Pons (tissue), 1 donor: ENCODE measurements around the gene PTPN9.
"Not testable (repeated sequence)": the region's sequence is repeated elsewhere in the genome, so short reads cannot be mapped to it uniquely, and the experiment has no call there.

Experiments used
- DNase-seq: peaks from one replicate; pipeline ENCODE4 v3.0.0-alpha.2; 2016; ENCODE audit warnings: low spot score

The PTPN9 gene

DNA sequence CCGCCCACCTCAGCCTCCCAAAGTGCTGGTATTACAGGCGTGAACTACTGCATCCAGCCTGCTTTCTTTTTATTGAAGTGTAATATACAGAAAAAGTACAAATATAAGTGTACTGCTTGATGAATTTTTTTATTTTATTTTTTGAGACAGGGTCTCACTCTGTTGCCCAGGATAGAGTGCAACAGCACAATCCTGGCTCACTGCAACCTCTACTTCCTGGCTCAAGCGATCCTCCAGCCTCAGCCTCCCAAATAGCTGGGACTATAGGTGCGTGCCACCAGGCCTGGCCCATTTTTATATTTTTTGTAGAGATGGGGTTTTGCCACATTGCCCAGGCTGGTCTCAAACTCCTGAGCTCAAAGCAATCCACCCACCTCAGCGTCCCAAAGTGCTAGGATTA is 3.8 kb upstream of the PTPN9 start:
- not testable (repeated sequence) for DNase-seq

GRCh38 chr15:75578173-75578947 is 755 bp downstream of the PTPN9 start:
- DNase-seq = no peak

DNA sequence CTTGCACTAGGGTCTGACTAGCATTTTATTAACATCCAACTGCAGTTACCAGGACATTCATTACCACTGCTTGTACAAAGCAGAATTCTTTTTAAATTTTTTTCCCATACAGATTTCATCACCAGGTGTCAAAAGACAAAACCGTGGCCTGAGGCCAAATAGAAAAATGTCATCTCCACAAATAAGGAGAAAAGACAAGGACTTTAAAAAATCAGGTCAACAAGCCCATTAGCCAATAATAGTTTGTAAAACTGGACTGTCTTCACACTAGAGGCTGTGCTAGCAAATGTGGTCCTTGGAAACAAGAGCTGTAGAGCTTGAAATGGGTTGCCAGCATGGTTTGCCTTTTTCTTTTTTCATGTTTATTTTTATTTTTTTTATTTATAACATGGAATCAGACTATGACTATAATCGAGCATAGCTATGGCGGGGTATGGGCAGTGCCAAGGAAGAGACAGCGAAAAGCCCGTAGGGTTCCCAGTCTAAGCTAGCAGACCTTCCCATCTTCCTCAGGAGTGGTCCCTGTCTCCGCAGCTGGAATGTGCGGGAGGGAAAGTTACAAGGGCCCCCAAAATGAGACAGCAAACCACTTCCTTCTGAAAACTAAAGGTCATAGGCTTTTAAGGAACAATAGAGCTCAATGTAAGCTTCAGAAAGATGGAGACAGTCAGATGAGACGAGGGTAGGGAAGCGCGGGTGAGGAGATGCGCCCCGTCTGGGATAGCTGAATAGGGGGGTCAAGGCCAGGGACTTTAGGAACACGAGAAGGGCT is 1.5 kb downstream of the PTPN9 start:
- DNase-seq = peak; percentile 42

DNA sequence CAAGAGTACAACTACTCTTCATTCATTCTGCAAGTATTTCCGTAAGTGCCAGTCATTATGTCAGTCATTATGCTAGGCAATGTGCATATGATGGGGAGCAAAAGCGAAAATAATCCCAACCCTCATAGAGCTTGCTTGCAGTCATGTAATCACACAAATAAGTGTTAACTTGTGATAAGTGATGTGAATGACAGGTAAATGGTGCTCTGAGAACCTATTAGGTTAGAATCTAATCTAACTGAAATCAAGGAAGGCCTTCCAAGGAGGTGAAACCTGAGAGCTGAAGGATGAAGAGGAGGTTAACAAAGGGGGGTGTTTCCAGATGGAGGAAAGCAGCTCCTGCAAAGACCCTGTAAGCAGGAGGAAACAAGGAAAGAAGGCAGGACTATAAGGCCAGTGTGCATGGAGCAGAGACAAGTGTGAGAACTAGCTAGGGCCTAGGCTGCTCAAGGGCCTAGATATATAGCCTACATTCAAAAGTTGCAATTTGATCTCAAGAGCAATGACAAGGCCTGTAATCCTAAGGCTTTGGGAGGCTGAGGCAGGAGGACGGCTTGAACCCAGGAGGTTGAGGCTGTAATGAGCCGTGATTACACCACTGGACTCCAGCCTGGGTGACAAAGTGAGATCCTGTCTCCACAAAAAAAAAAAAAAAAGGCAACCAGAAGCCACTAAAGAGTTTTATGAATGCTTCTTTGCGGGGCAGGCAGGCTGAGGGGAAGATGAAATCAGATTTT is 5.3 kb downstream of the PTPN9 start:
- DNase-seq = no peak

DNA sequence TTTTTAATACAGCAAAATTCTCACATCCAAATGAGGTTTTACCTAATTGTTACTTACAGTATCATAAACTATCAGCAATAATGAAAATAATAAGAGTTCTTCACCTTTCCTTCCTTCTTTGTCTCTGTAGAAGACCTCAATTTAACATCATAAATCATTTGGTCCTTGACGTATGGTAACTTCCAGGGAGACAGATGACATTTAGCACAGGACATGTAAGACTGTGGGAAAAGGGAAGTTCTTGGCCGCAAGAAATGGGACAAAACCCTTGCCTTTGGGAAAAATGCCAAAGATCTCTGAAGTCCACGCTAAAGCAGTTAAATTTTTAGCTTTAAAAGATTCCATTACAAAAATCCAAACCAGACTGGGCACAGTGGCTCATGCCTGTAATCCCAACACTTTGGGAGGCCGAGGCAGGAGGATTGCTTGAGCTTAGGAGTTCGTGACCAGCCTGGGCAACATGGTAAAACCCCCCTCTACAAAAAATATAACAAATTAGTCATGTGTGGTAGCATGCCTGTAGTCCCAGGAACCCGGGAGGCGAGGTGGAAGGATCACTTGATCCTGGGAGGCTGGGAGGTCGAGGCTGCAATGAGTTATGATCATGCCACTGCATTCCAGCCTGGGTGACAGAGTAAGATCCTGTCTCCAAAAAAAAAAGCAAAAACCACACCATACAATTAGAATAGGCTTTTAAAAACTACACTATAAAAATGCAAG is 8.8 kb downstream of the PTPN9 start:
- DNase-seq = no peak

GRCh38 chr15:75565062-75565970 is 13.8 kb downstream of the PTPN9 start:
- no peak for DNase-seq

DNA sequence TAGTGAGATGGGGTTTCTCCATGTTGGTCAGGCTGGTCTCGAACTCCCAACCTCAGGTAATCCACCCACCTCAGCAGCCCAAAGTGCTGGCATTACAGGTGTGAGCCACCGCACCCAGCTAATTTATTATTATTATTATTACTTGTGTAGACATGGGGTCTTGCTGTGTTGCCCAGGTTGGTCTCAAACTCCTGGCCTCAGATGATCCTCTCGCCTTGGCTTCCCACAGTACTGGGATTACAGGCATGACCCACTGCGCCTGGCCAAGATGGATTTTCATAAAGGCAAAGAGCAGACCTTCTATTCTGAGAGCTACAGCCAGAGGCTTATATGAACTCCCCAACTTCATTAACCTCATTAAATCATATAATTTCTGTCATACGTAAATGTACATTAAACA is 17.2 kb downstream of the PTPN9 start:
- DNase-seq = no peak

DNA sequence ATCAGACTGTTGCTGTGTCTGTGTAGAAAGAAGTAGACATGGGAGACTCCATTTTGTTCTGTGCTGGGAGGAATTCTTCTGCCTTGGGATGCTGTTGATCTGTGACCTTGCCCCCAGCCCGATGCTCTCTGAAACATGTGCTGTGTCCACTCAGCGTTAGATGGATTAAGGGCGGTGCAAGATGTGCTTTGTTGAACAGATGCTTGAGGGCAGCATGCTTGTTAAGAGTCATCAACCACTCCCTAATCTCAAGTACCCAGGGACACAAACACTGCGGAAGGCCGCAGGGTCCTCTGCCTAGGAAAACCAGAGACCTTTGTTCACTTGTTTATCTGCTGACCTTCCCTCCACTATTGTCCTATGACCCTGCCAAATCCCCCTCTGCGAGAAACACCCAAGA is 19.8 kb downstream of the PTPN9 start:
- not testable (repeated sequence) for DNase-seq

DNA sequence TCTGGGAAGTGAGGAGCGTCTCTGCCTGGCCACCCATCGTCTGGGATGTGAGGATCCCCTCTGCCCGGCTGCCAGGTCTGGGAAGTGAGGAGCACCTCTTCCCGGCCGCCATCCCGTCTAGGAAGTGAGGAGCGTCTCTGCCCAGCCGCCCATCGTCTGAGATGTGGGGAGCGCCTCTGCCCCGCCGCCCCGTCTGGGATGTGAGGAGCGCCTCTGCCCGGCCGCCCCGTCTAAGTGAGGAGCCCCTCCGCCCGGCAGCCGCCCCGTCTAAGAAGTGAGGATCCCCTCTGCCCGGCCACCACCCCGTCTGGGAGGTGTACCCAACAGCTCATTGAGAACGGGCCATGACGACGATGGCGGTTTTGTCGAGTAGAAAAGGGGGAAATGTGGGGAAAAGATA is 20.2 kb downstream of the PTPN9 start:
- DNase-seq = not testable (repeated sequence)

- no peak for DNase-seq
Observed at GRCh38 chr15:75554717-75555116, 24.4 kb downstream of the PTPN9 start.

DNA sequence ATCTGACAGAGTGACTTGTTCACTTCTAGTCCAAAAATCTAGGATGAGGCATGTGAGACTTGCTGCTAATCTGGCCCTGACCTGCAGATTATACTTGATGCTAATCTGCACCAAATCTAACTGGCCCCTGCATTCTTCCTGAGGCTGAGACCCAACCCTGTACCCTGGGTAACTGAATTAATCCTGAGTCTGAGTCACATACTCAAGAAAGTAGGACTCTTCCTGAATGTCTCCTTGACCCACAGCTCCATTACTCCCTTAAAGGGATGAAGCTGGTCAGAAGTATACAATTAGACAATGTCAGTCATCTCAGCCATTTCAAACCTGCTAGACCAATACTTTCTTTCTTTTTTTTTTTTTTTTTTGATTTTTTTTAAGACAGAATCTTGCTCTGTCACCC is 25.5 kb downstream of the PTPN9 start:
- DNase-seq = no peak

- no peak for DNase-seq
Observed at GRCh38 chr15:75551091-75551490, 28.0 kb downstream of the PTPN9 start.

- no peak for DNase-seq
Observed at GRCh38 chr15:75545064-75545463, 34.1 kb downstream of the PTPN9 start.

- DNase-seq = no peak
Observed at GRCh38 chr15:75544359-75544758, 34.8 kb downstream of the PTPN9 start.

DNA sequence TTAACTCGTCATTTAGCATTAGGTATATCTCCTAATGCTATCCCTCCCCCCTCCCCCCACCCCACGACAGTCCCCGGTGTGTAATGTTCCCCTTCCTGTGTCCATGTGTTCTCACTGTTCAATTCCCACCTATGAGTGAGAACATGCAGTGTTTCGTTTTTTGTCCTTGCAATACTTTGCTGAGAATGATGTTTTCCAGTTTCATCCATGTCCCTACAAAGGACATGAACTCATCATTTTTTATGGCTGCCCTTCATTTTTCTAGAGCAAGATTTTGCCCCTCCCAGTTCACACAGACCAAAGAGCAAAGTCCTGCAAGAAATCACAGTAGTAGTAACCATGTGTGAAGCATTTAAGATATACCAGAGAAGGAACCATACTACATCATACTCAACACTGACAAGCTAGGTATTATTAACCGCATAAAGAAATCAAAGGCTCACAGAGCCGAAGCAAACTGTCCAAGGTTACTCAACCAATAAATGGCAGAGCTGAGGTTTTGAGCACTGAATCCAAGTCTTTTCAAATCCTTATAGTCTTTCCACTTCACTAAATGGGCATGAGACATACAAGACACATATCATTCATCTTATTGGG is 36.1 kb downstream of the PTPN9 start:
- not testable (repeated sequence) for DNase-seq

- DNase-seq = no peak
Observed at GRCh38 chr15:75542386-75542797, 36.7 kb downstream of the PTPN9 start.

- DNase-seq = no peak
Observed at GRCh38 chr15:75538376-75538775, 40.7 kb downstream of the PTPN9 start.

- DNase-seq = no peak
Observed at GRCh38 chr15:75533945-75534344, 45.2 kb downstream of the PTPN9 start.

DNA sequence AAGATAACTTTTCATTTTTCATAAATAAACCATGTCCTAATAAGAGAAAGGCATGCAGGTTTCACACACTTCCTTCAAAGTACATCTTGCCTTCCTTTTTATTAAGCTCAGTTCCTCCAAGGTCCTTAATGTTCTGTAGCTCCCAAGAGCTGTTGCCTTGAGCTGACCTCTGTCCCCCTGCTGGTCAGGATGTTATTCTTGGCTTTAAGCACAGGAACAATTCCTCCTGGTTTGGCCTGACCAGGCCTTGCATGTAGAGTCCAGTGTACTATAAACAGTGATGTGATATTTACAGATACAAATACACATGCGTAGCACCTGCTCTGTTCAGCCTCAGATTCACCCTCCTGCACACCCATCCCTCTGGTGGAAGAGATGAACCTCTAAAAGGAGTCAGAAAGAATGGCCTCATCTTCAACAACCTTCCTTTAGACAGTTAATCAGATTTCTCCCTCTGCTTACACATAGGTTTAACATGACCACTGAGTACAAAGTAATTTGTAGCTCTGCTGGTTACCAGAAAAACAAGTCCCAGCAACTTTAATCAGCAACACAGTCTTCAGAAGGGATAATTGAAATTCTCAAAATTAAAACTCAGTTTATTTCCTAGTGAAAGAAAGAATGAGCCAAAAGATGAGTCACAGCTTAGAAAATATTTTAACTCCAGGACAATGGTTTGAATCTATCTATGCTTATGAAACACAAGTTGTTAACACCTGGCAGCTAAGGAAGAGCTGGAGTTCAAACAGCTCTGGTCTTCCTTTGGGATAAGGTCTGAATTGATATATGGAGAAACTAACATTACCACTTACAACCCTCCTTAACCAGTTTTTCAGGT is 46.5 kb downstream of the PTPN9 start:
- peak; percentile 47 for DNase-seq

- peak; percentile 72 for DNase-seq
Observed at GRCh38 chr15:75531041-75531450, 48.1 kb downstream of the PTPN9 start.
